ENCODE results near the gene IDI1. TPM values are rescaled to one million over a fixed set of nuclear protein-coding genes. Genes with fewer than 3 reads are reported as not detected.

Gene IDI1
- total RNA-seq = 89.9 and 119 TPM in 2 replicates

GRCh38 chr10:1048732-1049424 lies at the start of gene IDI1:
Gene IDI1 (minus strand): TSS chr10:1049119. CDS start chr10:1049003, 116 bp downstream.

GRCh38 chr10:1056326-1057105 lies 7.6 kb upstream of the IDI1 start, which contains the start of gene WDR37:
Gene WDR37 (plus strand): TSS chr10:1056385. CDS start chr10:1072156, 15,771 bp downstream.

GRCh38 chr10:1025683-1026082 lies 23.2 kb downstream of the IDI1 start, which contains the start of gene IDI2:
Gene IDI2 (minus strand): TSS chr10:1025859. CDS start chr10:1024723, 1,136 bp downstream.

Other genes with a start within 250 kb of the IDI1 start
- 73.9 and 79.7 TPM in 2 replicates for gene LARP4B, start 117.4 kb downstream of the IDI1 start, total RNA-seq
- gene GTPBP4, start 60.7 kb downstream of the IDI1 start, total RNA-seq = 51.1 and 69.8 TPM in 2 replicates
- gene IDI2, start 23.3 kb downstream of the IDI1 start, total RNA-seq = not detected in 2 replicates
- 26.9 and 34.6 TPM in 2 replicates for gene WDR37, start 7.3 kb upstream of the IDI1 start, total RNA-seq

Measured in thoracic aorta endothelial cell (primary cell).